K562 (cell line): Measurements from ENCODE around the gene MPIG6B. TPM values are rescaled to one million over a fixed set of nuclear protein-coding genes. Genes with fewer than 3 reads are reported as not detected.

ENCODE experiments used
- ARID4B ChIP-seq: sonication (generic); formaldehyde crosslinking; IDR thresholded peaks from 2 replicates; pipeline ENCODE4 v1.8.0; 2022; ENCODE audit warnings: mild to moderate bottlenecking, missing genetic modification reagents
- ARNT ChIP-seq, 2 experiments: fragments of 450-650 bp; IDR thresholded peaks; 2 replicates each; pipeline ENCODE4 v1.6.1; 2016; ENCODE audit warnings: mild to moderate bottlenecking in 1 of 2
- CBFB ChIP-seq: sonication (generic); formaldehyde crosslinking; IDR thresholded peaks from 2 replicates; pipeline ENCODE4 v1.4.0; 2020; ENCODE audit warnings: mild to moderate bottlenecking, missing genetic modification reagents
- CCAR2 ChIP-seq: fragments of 200-400 bp; formaldehyde crosslinking; IDR thresholded peaks from 2 replicates; pipeline ENCODE4 v1.6.1; 2017; ENCODE audit warnings: mild to moderate bottlenecking, low read depth, low read length
- GATAD2B ChIP-seq: fragments of 450-650 bp; IDR thresholded peaks from 2 replicates; pipeline ENCODE4 v1.6.1; 2017; ENCODE audit warnings: mild to moderate bottlenecking, borderline replicate concordance
- HCFC1 ChIP-seq: IDR thresholded peaks from 2 replicates; pipeline ENCODE4 v1.6.1; 2012; ENCODE audit warnings: low read depth, low read length, improper control_type of control experiment
- HMG20B ChIP-seq: fragments of 250-450 bp; sonication (Bioruptor Pico); IDR thresholded peaks from 2 replicates; pipeline ENCODE4 v1.5.0; 2021; ENCODE audit warnings: mild to moderate bottlenecking
- ID3 ChIP-seq, 2 experiments: fragments of 250-450 bp in 1 of 2; fragments of 450-650 bp in 1 of 2; sonication (Bioruptor Pico) in 1 of 2; IDR thresholded peaks; 2 replicates each; pipeline versions ENCODE4 v1.6.1 to v1.8.0; 2016 to 2021; ENCODE audit warnings: mild to moderate bottlenecking in 2 of 2, moderate library complexity in 2 of 2, missing compliant biosample characterization in 1 of 2, missing genetic modification characterization in 1 of 2
- MLX ChIP-seq, 2 experiments: fragments of 450-650 bp in 1 of 2; sonication (generic) in 1 of 2; formaldehyde crosslinking; conservative IDR thresholded peaks; 2 replicates each; pipeline versions ENCODE4 v1.4.0 to v1.8.1; 2020 to 2022; ENCODE audit warnings: mild to moderate bottlenecking in 1 of 2, missing genetic modification reagents in 1 of 2
- MTA3 ChIP-seq: fragments of 450-650 bp; formaldehyde crosslinking; IDR thresholded peaks from 2 replicates; pipeline ENCODE4 v1.6.1; 2017; ENCODE audit warnings: mild to moderate bottlenecking, borderline replicate concordance
- NCOR1 ChIP-seq: fragments of 450-650 bp; IDR thresholded peaks from 2 replicates; pipeline ENCODE4 v1.6.1; 2016; ENCODE audit warnings: mild to moderate bottlenecking, moderate library complexity
- NKRF ChIP-seq: fragments of 450-650 bp; IDR thresholded peaks from 2 replicates; pipeline ENCODE4 v1.6.1; 2016; ENCODE audit warnings: borderline replicate concordance
- POLR3A ChIP-seq: IDR thresholded peaks from 2 replicates; pipeline ENCODE4 v1.6.1; 2011; ENCODE audit warnings: borderline replicate concordance, mild to moderate bottlenecking, moderate library complexity; ENCODE audit not compliant: insufficient read length, insufficient read depth; ENCODE audit errors: extremely low read depth
- USF2 ChIP-seq: sonication (generic); formaldehyde crosslinking; IDR thresholded peaks from 2 replicates; pipeline ENCODE4 v1.5.0; 2020; ENCODE audit warnings: missing genetic modification reagents
- XRCC3 ChIP-seq: fragments of 450-650 bp; IDR thresholded peaks from 2 replicates; pipeline ENCODE4 v1.6.1; 2017; ENCODE audit warnings: mild to moderate bottlenecking, moderate library complexity
- ZEB2 ChIP-seq: fragments of 450-650 bp; IDR thresholded peaks from 2 replicates; pipeline ENCODE4 v1.6.1; 2016
- ZNF354B ChIP-seq: fragments of 250-450 bp; sonication (Bioruptor Pico); IDR thresholded peaks from 2 replicates; pipeline ENCODE4 v1.4.0; 2020
- ZNF717 ChIP-seq: fragments of 250-450 bp; sonication (Bioruptor Pico); IDR thresholded peaks from 2 replicates; pipeline ENCODE4 v1.5.0; 2021
- polyA plus RNA-seq, 8 experiments: library from polyadenylated mRNA; depleted of rRNA in 4 of 8; stranded (reverse) in 5 of 8; unstranded in 3 of 8; fragments of >200 nt; fragmentation: Nextera tagmentation in 2 of 8; fragmentation: Illumina TruSeq in 1 of 8; extraction: Ambion mirVana in 2 of 8; extraction: Trizol in 1 of 8; gene quantifications; 2 replicates each; pipeline versions ENCODE4 v1.2.1 to v1.2.3, GENCODE V29; 2011 to 2014; ENCODE audit warnings: inconsistent platforms in 1 of 8, missing spikeins in 1 of 8
- total RNA-seq, 7 experiments: library from RNA; depleted of rRNA in 6 of 7; stranded (reverse); fragments of >200 nt in 6 of 7; fragmentation: Illumina TruSeq in 2 of 7; extraction: Trizol in 2 of 7; gene quantifications; 2 replicates each; pipeline versions ENCODE4 v1.2.1 to v1.2.3, GENCODE V29; 2011 to 2021; ENCODE audit warnings: low replicate concordance in 1 of 7

Gene MPIG6B
- total and polyA plus RNA-seq, 9 of the 15 experiments (the other 6 are each of a cell fraction or from before 2014, with no cell fraction given), result 0.11 to 1.2 (median 0.28) TPM; not detected in 1

- TF ChIP-seq NCOR1, result no peak
- TF ChIP-seq ZEB2, result peak; percentile 67; the same call in 1 of the 2 replicates
- no peak for TF ChIP-seq POLR3A
- TF ChIP-seq ZNF717 (CRISPR knock-in tag), result no peak; the same call in 1 of the 2 replicates
- peak in 1 of 2 experiments; percentile 89; a peak in 1 of 4 replicates for TF ChIP-seq MLX (CRISPR knock-in tag; conservative IDR thresholded peaks at IDR 0.05)
- TF ChIP-seq HCFC1, result peak; percentile 33; the same call in 1 of the 2 replicates
- peak; percentile 79; the same call in 1 of the 2 replicates for TF ChIP-seq ARID4B (CRISPR knock-in tag)
- TF ChIP-seq CCAR2, result 0 out of 2 replicates have a peak, but pooled peaks have one; percentile 78
- TF ChIP-seq GATAD2B, result no peak
- TF ChIP-seq ZNF354B (CRISPR knock-in tag), result no peak
- peak; percentile 61; the same call in 1 of the 2 replicates for TF ChIP-seq NKRF
- TF ChIP-seq HMG20B (CRISPR knock-in tag), result no peak
- TF ChIP-seq XRCC3, result no peak
- TF ChIP-seq ID3 (CRISPR knock-in tag; IDR thresholded peaks at IDR 0.05), result no peak
- peak; percentile 71; the same call in 1 of the 2 replicates for TF ChIP-seq ID3 (tag; IDR thresholded peaks at IDR 0.05)
- TF ChIP-seq USF2 (CRISPR knock-in tag), result no peak
- peak; percentile 97 for TF ChIP-seq MTA3
- peak in 1 of 2 experiments; percentile 89; a peak in 2 of 4 replicates for TF ChIP-seq ARNT (IDR thresholded peaks at IDR 0.05)
- TF ChIP-seq CBFB (CRISPR knock-in tag), result 0 out of 2 replicates have a peak, but pooled peaks have one; percentile 67
Observed at GRCh38 chr6:31769684-31770371, 46.7 kb downstream of the MPIG6B start (continued).
